ENCODE data around the gene TM4SF18. TPM values are rescaled to one million over a fixed set of nuclear protein-coding genes. Genes with fewer than 3 reads are reported as not detected.

The TM4SF18 gene
- total RNA-seq, 4 donors from 2014 or later, result 9.7 to 33.3 (median 24.9) TPM

GRCh38 chr3:149356630-149357029, 23.2 kb upstream of the TM4SF18 start:
- DNase-seq, result no peak
- H3K9me3 ChIP-seq, result no peaks in the 10 kb centered on the region
- no peaks in the 10 kb centered on the region for H3K27me3 ChIP-seq
- intact Hi-C loops (cut with DNase I), result no loop called here
- no peak overlapping the region for H3K27ac ChIP-seq
- peaks cover 0 to 8% of the 10 kb centered on the region in 2 donors for H3K4me1 ChIP-seq
- no peak overlapping the region for H3K4me3 ChIP-seq (replicated peaks in 1 of 3)
- TF ChIP-seq POLR2A (IDR thresholded peaks at IDR 0.05) (no peak), CTCF (IDR thresholded peaks at IDR 0.05) (no peak)
- no peaks in the 10 kb centered on the region for H3K36me3 ChIP-seq
- WGBS, 2 donors, result 81 to 96% methylated on average over 4 of the region's 4 CpGs

GRCh38 chr3:149356044-149356592, 22.7 kb upstream of the TM4SF18 start:
- WGBS, 2 donors, result 82 to 93% methylated on average over 6 of the region's 6 CpGs
- no peak overlapping the region for H3K4me3 ChIP-seq (replicated peaks in 1 of 3)
- no peak overlapping the region for H3K27ac ChIP-seq
- DNase-seq, result no peak
- no peaks in the 10 kb centered on the region for H3K9me3 ChIP-seq
- no peaks in the 10 kb centered on the region for H3K36me3 ChIP-seq
- TF ChIP-seq POLR2A (IDR thresholded peaks at IDR 0.05) (no peak), CTCF (IDR thresholded peaks at IDR 0.05) (no peak)
- peaks cover 0 to 8% of the 10 kb centered on the region in 2 donors for H3K4me1 ChIP-seq
- intact Hi-C loops (cut with DNase I), result no loop called here
- no peaks in the 10 kb centered on the region for H3K27me3 ChIP-seq

GRCh38 chr3:149353581-149354184, 20.2 kb upstream of the TM4SF18 start:
- no peak for DNase-seq
- WGBS, 2 donors, result 69 to 93% methylated on average over 1 of the region's 1 CpG
- Histone ChIP-seq H3K4me1 (peaks cover 0 to 8% of the 10 kb centered on the region in 2 donors), H3K9me3 (no peaks in the 10 kb centered on the region), H3K27ac (peak overlapping the region in 1 of 3 donors; percentile 24), H3K36me3 (no peaks in the 10 kb centered on the region), H3K27me3 (no peaks in the 10 kb centered on the region), H3K4me3 (replicated peaks in 1 of 3) (no peak overlapping the region)
- TF ChIP-seq POLR2A (IDR thresholded peaks at IDR 0.05) (no peak), CTCF (IDR thresholded peaks at IDR 0.05) (no peak)
- intact Hi-C loops (cut with DNase I), result loop anchor here (5.0 kb wide), 1 partner anchor 124 kb away; no protein-coding TSS in a partner anchor

GRCh38 chr3:149352556-149352955, 19.1 kb upstream of the TM4SF18 start:
- intact Hi-C loops (cut with DNase I), result loop anchor here (5.0 kb wide), 1 partner anchor 125 kb away; no protein-coding TSS in a partner anchor
- no peaks in the 10 kb centered on the region for H3K36me3 ChIP-seq
- H3K27me3 ChIP-seq, result no peaks in the 10 kb centered on the region
- H3K4me1 ChIP-seq, result peaks cover 0 to 8% of the 10 kb centered on the region in 2 donors
- no peak overlapping the region for H3K27ac ChIP-seq
- H3K9me3 ChIP-seq, result no peaks in the 10 kb centered on the region
- H3K4me3 ChIP-seq (replicated peaks in 1 of 3), result no peak overlapping the region
- WGBS, 2 donors, result 37 to 43% methylated on average over 7 of the region's 7 CpGs
- DNase-seq, result peak; percentile 54 to 65
- TF ChIP-seq CTCF (IDR thresholded peaks at IDR 0.05) (peak; percentile 46 to 84 (median 72)), POLR2A (IDR thresholded peaks at IDR 0.05) (no peak)

GRCh38 chr3:149343951-149344350, 10.5 kb upstream of the TM4SF18 start:
- 81 to 93% methylated on average over 4 of the region's 4 CpGs for WGBS, 2 donors
- Histone ChIP-seq H3K4me3 (replicated peaks in 1 of 3) (no peak overlapping the region), H3K9me3 (no peaks in the 10 kb centered on the region), H3K4me1 (peaks cover 11 to 14% of the 10 kb centered on the region in 2 donors), H3K36me3 (no peaks in the 10 kb centered on the region), H3K27ac (no peak overlapping the region), H3K27me3 (no peaks in the 10 kb centered on the region)
- intact Hi-C loops (cut with DNase I), result no loop called here
- TF ChIP-seq CTCF (IDR thresholded peaks at IDR 0.05), result peak in 1 of 6 experiments; percentile 4
- no peak for TF ChIP-seq POLR2A (IDR thresholded peaks at IDR 0.05)
- DNase-seq, result no peak

Measured in thyroid gland (tissue), 4 donors.